SK-N-SH treated with all-trans-retinoic acid at 6 μM for 48 hours (cell line): ENCODE results near the gene RHEBL1.

ENCODE experiments used
- ATAC-seq: fragments of 200-7000 bp; cut with Tn5 transposase; 3 replicates; pipeline ENCODE4 v1.9.1; 2020; ENCODE audit warnings: mild to moderate bottlenecking, moderate library complexity
- ARNTL ChIP-seq: fragments of 450-650 bp; formaldehyde crosslinking; IDR thresholded peaks from 2 replicates; pipeline ENCODE4 v1.5.0; 2020; ENCODE audit warnings: low read depth, mild to moderate bottlenecking, moderate library complexity, borderline replicate concordance
- CSDC2 ChIP-seq: fragments of 250-450 bp; sonication (Bioruptor Pico); IDR thresholded peaks from 2 replicates; pipeline ENCODE4 v1.5.0; 2020; ENCODE audit warnings: mild to moderate bottlenecking, moderate library complexity
- ESRRG ChIP-seq: fragments of 250-450 bp; sonication (Bioruptor Pico); IDR thresholded peaks from 2 replicates; pipeline ENCODE4 v1.6.1; 2021; ENCODE audit warnings: mild to moderate bottlenecking
- GLIS3 ChIP-seq: fragments of 250-450 bp; sonication (Bioruptor Pico); IDR thresholded peaks from 2 replicates; pipeline ENCODE4 v1.5.0; 2020; ENCODE audit warnings: mild to moderate bottlenecking, moderate library complexity
- ISL1 ChIP-seq: fragments of 250-450 bp; sonication (Bioruptor Pico); IDR thresholded peaks from 2 replicates; pipeline ENCODE4 v2.1.2; 2022; ENCODE audit warnings: mild to moderate bottlenecking, moderate library complexity
- OSR1 ChIP-seq: fragments of 250-450 bp; sonication (Bioruptor Pico); IDR thresholded peaks from 2 replicates; pipeline ENCODE4 v1.8.0; 2022; ENCODE audit warnings: moderate library complexity, mild to moderate bottlenecking, inconsistent platforms
- PPARA ChIP-seq: fragments of 250-450 bp; sonication (Bioruptor Pico); IDR thresholded peaks from 2 replicates; pipeline ENCODE4 v1.5.0; 2020; ENCODE audit warnings: mild to moderate bottlenecking, borderline replicate concordance
- RARB ChIP-seq: fragments of 250-450 bp; sonication (Bioruptor Pico); IDR thresholded peaks from 2 replicates; pipeline ENCODE4 v1.8.0; 2021; ENCODE audit warnings: mild to moderate bottlenecking, moderate library complexity
- SNAI2 ChIP-seq: fragments of 250-450 bp; sonication (Bioruptor Pico); IDR thresholded peaks from 2 replicates; pipeline ENCODE4 v1.5.0; 2020; ENCODE audit warnings: mild to moderate bottlenecking, moderate library complexity
- TCF4 ChIP-seq: fragments of 250-450 bp; sonication (Bioruptor Pico); IDR thresholded peaks from 2 replicates; pipeline ENCODE4 v1.8.0; 2021; ENCODE audit warnings: mild to moderate bottlenecking, moderate library complexity, borderline replicate concordance
- TOX ChIP-seq: fragments of 250-450 bp; sonication (Bioruptor Pico); IDR thresholded peaks from 2 replicates; pipeline ENCODE4 v1.8.0; 2021; ENCODE audit warnings: mild to moderate bottlenecking, moderate library complexity, borderline replicate concordance
- ZC3H10 ChIP-seq: fragments of 250-450 bp; sonication (Bioruptor Pico); IDR thresholded peaks from 2 replicates; pipeline ENCODE4 v1.5.1; 2021; ENCODE audit warnings: mild to moderate bottlenecking, moderate library complexity
- ZFP3 ChIP-seq: fragments of 250-450 bp; sonication (Bioruptor Pico); IDR thresholded peaks from 2 replicates; pipeline ENCODE4 v1.5.0; 2020; ENCODE audit warnings: mild to moderate bottlenecking, moderate library complexity
- ZFP30 ChIP-seq: fragments of 450-650 bp; formaldehyde crosslinking; IDR thresholded peaks from 2 replicates; pipeline ENCODE4 v1.5.0; 2022; ENCODE audit warnings: mild to moderate bottlenecking, moderate library complexity
- ZNF565 ChIP-seq: fragments of 450-650 bp; formaldehyde crosslinking; conservative IDR thresholded peaks from 2 replicates; pipeline ENCODE4 v1.5.0; 2020; ENCODE audit warnings: low read depth, mild to moderate bottlenecking, moderate library complexity
- ZNF70 ChIP-seq: fragments of 450-650 bp; formaldehyde crosslinking; IDR thresholded peaks from 2 replicates; pipeline ENCODE4 v1.5.0; 2020; ENCODE audit warnings: mild to moderate bottlenecking, moderate library complexity
- ZNF8 ChIP-seq: fragments of 450-650 bp; formaldehyde crosslinking; IDR thresholded peaks from 2 replicates; pipeline ENCODE4 v1.5.0; 2020; ENCODE audit warnings: mild to moderate bottlenecking, moderate library complexity
- TF ChIP-seq, protein P1 (sequence below): fragments of 250-450 bp; sonication (Bioruptor Pico); IDR thresholded peaks from 2 replicates; pipeline ENCODE4 v1.5.1; 2020; ENCODE audit warnings: low read depth, mild to moderate bottlenecking, moderate library complexity
- TF ChIP-seq, protein P2 (sequence below): fragments of 250-450 bp; sonication (Bioruptor Pico); IDR thresholded peaks from 2 replicates; pipeline ENCODE4 v1.5.1; 2021; ENCODE audit warnings: mild to moderate bottlenecking, moderate library complexity
- TF ChIP-seq, protein P3 (sequence below): fragments of 250-450 bp; sonication (Bioruptor Pico); IDR thresholded peaks from 2 replicates; pipeline ENCODE4 v1.8.0; 2020; ENCODE audit warnings: mild to moderate bottlenecking, moderate library complexity, borderline replicate concordance
- TF ChIP-seq, protein P4 (sequence below): fragments of 250-450 bp; sonication (Bioruptor Pico); IDR thresholded peaks from 2 replicates; pipeline ENCODE4 v1.8.0; 2021; ENCODE audit warnings: low read depth, mild to moderate bottlenecking, moderate library complexity, borderline replicate concordance

RHEBL1 gene

GRCh38 chr12:49070971-49071370 lies 1.2 kb upstream of the RHEBL1 start:
- ATAC-seq, result no peak
- TF ChIP-seq ARNTL (CRISPR knock-in tag) (no peak), TCF4 (CRISPR knock-in tag) (no peak), CSDC2 (no peak), TOX (CRISPR knock-in tag) (no peak), ZC3H10 (CRISPR knock-in tag) (no peak), ZNF8 (CRISPR knock-in tag) (no peak), RARB (CRISPR knock-in tag) (no peak), GLIS3 (no peak), ZNF70 (CRISPR knock-in tag) (no peak), SNAI2 (no peak), ZFP30 (CRISPR knock-in tag) (no peak), ESRRG (CRISPR knock-in tag) (no peak), OSR1 (CRISPR knock-in tag) (no peak), ZNF565 (CRISPR knock-in tag) (no peak), ISL1 (CRISPR knock-in tag) (no peak)
- TF ChIP-seq, protein P1, sequence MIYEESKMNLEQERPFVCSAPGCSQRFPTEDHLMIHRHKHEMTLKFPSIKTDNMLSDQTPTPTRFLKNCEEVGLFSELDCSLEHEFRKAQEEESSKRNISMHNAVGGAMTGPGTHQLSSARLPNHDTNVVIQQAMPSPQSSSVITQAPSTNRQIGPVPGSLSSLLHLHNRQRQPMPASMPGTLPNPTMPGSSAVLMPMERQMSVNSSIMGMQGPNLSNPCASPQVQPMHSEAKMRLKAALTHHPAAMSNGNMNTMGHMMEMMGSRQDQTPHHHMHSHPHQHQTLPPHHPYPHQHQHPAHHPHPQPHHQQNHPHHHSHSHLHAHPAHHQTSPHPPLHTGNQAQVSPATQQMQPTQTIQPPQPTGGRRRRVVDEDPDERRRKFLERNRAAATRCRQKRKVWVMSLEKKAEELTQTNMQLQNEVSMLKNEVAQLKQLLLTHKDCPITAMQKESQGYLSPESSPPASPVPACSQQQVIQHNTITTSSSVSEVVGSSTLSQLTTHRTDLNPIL (CRISPR knock-in tag), result no peak
- TF ChIP-seq, protein P2, sequence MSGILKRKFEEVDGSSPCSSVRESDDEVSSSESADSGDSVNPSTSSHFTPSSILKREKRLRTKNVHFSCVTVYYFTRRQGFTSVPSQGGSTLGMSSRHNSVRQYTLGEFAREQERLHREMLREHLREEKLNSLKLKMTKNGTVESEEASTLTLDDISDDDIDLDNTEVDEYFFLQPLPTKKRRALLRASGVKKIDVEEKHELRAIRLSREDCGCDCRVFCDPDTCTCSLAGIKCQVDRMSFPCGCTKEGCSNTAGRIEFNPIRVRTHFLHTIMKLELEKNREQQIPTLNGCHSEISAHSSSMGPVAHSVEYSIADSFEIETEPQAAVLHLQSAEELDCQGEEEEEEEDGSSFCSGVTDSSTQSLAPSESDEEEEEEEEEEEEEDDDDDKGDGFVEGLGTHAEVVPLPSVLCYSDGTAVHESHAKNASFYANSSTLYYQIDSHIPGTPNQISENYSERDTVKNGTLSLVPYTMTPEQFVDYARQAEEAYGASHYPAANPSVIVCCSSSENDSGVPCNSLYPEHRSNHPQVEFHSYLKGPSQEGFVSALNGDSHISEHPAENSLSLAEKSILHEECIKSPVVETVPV (CRISPR knock-in tag), result no peak
- TF ChIP-seq, protein P3, sequence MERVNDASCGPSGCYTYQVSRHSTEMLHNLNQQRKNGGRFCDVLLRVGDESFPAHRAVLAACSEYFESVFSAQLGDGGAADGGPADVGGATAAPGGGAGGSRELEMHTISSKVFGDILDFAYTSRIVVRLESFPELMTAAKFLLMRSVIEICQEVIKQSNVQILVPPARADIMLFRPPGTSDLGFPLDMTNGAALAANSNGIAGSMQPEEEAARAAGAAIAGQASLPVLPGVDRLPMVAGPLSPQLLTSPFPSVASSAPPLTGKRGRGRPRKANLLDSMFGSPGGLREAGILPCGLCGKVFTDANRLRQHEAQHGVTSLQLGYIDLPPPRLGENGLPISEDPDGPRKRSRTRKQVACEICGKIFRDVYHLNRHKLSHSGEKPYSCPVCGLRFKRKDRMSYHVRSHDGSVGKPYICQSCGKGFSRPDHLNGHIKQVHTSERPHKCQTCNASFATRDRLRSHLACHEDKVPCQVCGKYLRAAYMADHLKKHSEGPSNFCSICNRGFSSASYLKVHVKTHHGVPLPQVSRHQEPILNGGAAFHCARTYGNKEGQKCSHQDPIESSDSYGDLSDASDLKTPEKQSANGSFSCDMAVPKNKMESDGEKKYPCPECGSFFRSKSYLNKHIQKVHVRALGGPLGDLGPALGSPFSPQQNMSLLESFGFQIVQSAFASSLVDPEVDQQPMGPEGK (CRISPR knock-in tag), result no peak
- TF ChIP-seq, protein P4, sequence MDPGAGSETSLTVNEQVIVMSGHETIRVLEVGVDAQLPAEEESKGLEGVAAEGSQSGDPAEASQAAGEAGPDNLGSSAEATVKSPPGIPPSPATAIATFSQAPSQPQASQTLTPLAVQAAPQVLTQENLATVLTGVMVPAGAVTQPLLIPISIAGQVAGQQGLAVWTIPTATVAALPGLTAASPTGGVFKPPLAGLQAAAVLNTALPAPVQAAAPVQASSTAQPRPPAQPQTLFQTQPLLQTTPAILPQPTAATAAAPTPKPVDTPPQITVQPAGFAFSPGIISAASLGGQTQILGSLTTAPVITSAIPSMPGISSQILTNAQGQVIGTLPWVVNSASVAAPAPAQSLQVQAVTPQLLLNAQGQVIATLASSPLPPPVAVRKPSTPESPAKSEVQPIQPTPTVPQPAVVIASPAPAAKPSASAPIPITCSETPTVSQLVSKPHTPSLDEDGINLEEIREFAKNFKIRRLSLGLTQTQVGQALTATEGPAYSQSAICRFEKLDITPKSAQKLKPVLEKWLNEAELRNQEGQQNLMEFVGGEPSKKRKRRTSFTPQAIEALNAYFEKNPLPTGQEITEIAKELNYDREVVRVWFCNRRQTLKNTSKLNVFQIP (CRISPR knock-in tag), result no peak

DNA sequence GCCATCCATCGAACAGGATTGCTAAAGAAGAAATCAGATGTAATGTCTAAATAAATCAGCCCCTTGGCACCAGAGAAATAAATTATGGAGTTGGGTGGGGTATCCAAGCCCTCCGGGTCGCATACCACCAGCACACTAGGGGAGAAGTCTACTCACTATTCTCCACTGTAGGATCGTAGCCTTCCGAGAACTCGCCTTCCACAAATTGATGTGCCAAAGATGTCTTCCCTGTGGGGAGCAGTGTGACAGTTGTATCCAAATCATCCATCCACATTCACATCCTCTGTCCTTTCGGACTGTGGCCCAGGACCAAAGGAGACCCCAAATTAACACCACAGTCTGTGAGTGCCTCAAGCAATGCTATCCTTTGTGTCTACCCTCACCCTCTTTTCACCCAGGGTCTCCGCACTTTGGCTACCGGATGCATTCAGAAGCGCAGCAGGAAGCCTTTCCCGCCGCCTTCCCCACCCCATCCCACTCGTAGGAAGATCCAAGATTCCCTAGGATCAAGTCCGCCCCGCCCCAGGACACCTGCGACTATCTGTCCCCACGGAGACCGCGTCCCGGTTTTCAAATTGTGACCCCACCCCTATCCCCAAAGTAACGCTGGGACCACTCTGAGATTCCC lies 786 bp downstream of the RHEBL1 start:
- ATAC-seq, result peak; percentile 17
- TF ChIP-seq, protein P2 (CRISPR knock-in tag), result no peak
- TF ChIP-seq PPARA (CRISPR knock-in tag), result no peak
- TF ChIP-seq ZNF70 (CRISPR knock-in tag), result no peak
- TF ChIP-seq, protein P3 (CRISPR knock-in tag), result no peak
- no peak for TF ChIP-seq ZFP30 (CRISPR knock-in tag)
- no peak for TF ChIP-seq ZFP3
- TF ChIP-seq TCF4 (CRISPR knock-in tag), result no peak
- TF ChIP-seq ZC3H10 (CRISPR knock-in tag), result no peak
- no peak for TF ChIP-seq ISL1 (CRISPR knock-in tag)
- no peak for TF ChIP-seq OSR1 (CRISPR knock-in tag)
- no peak for TF ChIP-seq ESRRG (CRISPR knock-in tag)
